ENCODE measurements around the gene S100A8.

The S100A8 gene

DNA sequence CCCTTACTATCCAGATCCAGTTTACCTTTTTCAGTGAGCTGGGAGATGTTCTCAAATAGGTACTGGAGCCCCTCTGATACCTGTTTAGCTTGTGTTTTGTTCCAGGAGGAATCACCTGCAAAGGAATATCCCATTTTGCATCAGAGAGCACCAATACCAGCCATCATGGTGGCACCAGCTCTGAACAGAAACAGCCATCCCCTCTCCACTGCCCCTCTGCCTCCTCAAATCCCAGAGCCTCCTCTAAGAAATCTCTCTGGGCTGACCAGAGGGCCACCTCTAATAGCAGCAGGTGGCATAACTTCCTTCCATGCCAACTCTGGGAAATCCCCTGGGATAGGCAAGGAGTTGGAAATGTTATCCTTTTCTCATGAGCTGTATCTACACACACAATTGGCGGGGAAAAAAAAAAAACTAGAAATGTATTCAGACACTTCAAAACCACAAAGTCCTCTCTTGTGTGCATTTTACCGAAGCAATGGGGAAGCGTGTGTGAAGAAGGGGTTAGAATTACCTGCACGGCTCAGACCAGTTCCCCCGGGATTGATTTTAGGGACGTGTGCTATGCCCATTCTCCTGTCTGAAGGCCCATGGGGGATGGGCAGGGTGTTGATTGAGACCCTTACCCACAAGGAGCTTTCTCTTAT, 44.7 kb downstream of the S100A8 start:
- DNase-seq (ENCODE audit: extremely low read depth, insufficient read length) = no peak
- H3K4me3 ChIP-seq (replicated peaks; ENCODE audit: low read depth, low read length) = no peak overlapping the region
- TF ChIP-seq, protein P1, sequence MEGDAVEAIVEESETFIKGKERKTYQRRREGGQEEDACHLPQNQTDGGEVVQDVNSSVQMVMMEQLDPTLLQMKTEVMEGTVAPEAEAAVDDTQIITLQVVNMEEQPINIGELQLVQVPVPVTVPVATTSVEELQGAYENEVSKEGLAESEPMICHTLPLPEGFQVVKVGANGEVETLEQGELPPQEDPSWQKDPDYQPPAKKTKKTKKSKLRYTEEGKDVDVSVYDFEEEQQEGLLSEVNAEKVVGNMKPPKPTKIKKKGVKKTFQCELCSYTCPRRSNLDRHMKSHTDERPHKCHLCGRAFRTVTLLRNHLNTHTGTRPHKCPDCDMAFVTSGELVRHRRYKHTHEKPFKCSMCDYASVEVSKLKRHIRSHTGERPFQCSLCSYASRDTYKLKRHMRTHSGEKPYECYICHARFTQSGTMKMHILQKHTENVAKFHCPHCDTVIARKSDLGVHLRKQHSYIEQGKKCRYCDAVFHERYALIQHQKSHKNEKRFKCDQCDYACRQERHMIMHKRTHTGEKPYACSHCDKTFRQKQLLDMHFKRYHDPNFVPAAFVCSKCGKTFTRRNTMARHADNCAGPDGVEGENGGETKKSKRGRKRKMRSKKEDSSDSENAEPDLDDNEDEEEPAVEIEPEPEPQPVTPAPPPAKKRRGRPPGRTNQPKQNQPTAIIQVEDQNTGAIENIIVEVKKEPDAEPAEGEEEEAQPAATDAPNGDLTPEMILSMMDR (IDR thresholded peaks at IDR 0.05; ENCODE audit: insufficient read depth, low read length, poor library complexity, severe bottlenecking) = no peak
- H3K27me3 ChIP-seq (replicated peaks; ENCODE audit: control insufficient read depth, insufficient read depth, low read length) = no peaks in the 10 kb centered on the region
- no peaks in the 10 kb centered on the region for H3K36me3 ChIP-seq (ENCODE audit: control insufficient read depth, insufficient read depth, low read length)

DNA sequence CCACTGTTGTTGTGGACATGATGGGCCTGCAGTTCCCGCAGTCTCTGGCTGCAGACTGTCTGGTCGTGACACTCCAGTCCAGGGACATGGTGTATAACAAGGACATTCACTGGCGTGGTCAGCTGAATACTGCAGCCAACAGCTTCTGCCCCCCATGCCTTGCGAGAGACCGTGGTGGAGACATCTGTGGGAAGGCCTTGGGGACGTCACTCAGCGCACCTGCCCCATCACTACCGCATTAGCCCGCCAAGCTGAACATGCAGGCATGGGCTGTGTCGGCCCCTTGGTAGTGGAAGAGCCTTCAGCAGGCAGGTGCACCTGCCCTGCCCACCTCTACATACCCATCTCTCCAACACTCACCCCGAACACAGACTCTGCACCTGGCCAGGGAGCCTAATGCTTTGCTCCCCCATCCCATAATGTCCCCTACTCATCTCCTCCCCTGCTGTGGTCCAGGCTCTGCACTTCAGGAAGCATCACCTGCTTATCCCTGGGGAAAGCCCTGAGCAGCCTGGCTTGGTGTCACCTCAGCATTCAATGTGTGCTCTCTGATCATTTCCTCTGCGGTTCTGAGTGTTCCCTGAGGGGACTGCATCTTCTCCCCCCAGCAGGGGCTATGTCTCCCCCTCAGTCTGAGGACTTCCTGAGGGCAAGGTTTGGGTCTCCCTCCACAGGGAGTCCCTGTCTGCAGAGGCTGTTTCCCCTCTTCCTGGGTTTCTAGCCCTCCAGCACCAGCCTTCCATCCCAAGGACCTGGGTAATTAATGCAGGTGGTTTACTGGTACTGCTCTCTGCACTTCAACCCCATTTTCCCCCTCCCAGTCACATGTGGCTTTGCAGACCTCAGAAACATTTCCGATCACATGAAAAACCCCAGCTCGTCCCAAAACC, 45.4 kb downstream of the S100A8 start:
- Histone ChIP-seq H3K36me3 (ENCODE audit: control insufficient read depth, insufficient read depth, low read length) (no peaks in the 10 kb centered on the region), H3K27me3 (replicated peaks; ENCODE audit: control insufficient read depth, insufficient read depth, low read length) (no peaks in the 10 kb centered on the region), H3K4me3 (replicated peaks; ENCODE audit: low read depth, low read length) (no peak overlapping the region)
- DNase-seq (ENCODE audit: extremely low read depth, insufficient read length) = peak; percentile 56
- TF ChIP-seq, protein P1 (IDR thresholded peaks at IDR 0.05; ENCODE audit: insufficient read depth, low read length, poor library complexity, severe bottlenecking) = no peak

DNA sequence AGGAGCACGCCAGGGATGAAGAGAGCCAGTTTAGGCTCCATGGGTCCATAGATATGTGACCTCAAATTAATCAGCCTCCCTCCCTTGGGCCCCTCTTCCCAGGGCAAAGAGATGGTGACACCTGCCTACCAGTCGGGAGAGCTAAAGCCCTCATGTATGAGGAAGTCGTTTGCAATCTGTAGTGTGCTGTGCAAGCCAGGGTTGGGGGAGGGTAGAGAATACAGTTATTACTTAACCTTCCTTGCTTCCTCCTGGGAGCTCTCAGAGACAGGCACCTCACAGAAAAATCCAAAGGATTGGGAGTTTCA, 46.2 kb downstream of the S100A8 start:
- Histone ChIP-seq H3K27me3 (replicated peaks; ENCODE audit: control insufficient read depth, insufficient read depth, low read length) (no peaks in the 10 kb centered on the region), H3K36me3 (ENCODE audit: control insufficient read depth, insufficient read depth, low read length) (no peaks in the 10 kb centered on the region), H3K4me3 (replicated peaks; ENCODE audit: low read depth, low read length) (no peak overlapping the region)
- DNase-seq (ENCODE audit: extremely low read depth, insufficient read length) = no peak
- TF ChIP-seq, protein P1 (IDR thresholded peaks at IDR 0.05; ENCODE audit: insufficient read depth, low read length, poor library complexity, severe bottlenecking) = no peak

DNA sequence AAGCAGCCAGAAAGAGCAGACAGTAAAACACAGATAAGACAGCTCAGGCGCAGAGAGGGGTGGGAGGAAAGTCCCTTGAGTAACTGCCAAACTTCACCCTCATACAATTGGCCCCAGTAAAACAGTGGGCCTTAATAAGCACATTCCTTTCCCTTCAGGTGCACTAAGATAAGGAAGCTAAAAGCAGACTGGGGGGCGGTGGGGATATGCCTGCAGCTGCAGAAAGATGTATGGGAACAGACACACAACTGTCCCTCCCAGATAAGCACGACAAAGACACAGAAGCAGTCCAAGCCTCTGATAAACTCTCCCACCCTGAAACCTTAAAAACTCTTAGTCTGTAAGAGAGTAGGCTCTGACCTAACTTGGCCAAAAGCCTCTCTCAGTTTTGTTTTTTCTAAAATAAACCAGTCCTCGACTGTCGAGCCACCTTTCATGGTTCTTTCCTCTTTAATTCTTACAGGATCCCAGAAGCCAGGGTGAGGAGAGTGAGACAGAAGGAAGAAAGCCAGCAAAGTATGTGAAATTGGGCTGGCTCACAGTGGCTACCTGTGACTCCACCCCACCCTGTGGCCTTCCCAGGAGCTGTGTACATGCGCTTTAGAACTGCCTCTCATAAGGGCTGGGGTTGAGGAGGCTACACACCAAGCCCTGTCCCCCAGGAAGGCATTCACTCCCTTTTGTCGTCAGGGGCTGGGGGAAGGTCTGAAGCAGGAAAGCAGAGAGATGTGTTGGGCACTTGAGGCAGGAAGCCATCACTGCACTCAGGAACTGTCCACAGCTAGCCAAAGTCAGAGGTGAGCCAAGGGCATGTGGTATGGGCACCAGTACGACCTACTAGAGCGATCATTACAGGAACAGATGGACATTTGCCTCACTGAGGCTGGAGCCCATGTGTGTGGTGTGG, 46.8 kb downstream of the S100A8 start:
- H3K4me3 ChIP-seq (replicated peaks; ENCODE audit: low read depth, low read length) = no peak overlapping the region

DNA sequence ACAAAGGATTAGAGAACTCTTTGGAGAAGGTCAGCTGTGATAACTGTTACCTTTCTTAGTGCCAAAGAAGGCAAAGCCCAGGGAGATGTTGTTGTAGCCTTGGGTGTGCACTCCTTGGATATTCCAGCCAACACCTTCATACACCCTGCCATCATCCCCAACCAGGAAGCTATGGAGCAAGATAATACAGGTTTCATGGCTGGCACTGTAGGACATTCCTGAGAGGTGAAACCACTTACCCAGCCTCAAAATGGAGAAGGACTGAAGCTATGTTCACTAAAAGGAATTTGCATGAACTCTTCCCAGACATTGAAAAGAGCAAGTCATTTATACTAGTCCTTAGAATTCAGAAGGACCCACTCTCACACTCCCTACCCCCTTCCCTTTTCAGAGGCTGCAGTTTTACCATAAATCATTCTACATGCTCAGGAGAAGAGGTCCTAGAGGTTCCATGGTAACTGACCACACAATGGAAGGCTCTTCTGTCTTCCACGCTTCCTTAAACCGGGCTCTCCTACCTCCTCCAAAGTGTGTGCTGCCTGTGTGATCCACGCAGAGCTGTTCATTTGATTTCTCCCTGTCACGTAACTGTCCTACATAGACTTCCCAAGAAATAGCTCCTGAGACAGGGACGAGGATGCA, 47.7 kb downstream of the S100A8 start:
- no peaks in the 10 kb centered on the region; the same call in 1 of the 2 replicates for H3K36me3 ChIP-seq (ENCODE audit: control insufficient read depth, insufficient read depth, low read length)
- TF ChIP-seq, protein P1 (IDR thresholded peaks at IDR 0.05; ENCODE audit: insufficient read depth, low read length, poor library complexity, severe bottlenecking) = no peak
- no peaks in the 10 kb centered on the region for H3K27me3 ChIP-seq (replicated peaks; ENCODE audit: control insufficient read depth, insufficient read depth, low read length)
- DNase-seq (ENCODE audit: extremely low read depth, insufficient read length) = no peak
- peak overlapping the region; percentile 25 for H3K4me3 ChIP-seq (replicated peaks; ENCODE audit: low read depth, low read length)

More for the DNA sequence above, 46.8 kb downstream of the S100A8 start:
- Histone ChIP-seq H3K36me3 (ENCODE audit: control insufficient read depth, insufficient read depth, low read length) (no peaks in the 10 kb centered on the region), H3K27me3 (replicated peaks; ENCODE audit: control insufficient read depth, insufficient read depth, low read length) (no peaks in the 10 kb centered on the region)
- DNase-seq (ENCODE audit: extremely low read depth, insufficient read length) = no peak
- TF ChIP-seq, protein P1 (IDR thresholded peaks at IDR 0.05; ENCODE audit: insufficient read depth, low read length, poor library complexity, severe bottlenecking) = no peak

Data from GM06990 (cell line).